ENCODE data around the gene LIPC.

DNA sequence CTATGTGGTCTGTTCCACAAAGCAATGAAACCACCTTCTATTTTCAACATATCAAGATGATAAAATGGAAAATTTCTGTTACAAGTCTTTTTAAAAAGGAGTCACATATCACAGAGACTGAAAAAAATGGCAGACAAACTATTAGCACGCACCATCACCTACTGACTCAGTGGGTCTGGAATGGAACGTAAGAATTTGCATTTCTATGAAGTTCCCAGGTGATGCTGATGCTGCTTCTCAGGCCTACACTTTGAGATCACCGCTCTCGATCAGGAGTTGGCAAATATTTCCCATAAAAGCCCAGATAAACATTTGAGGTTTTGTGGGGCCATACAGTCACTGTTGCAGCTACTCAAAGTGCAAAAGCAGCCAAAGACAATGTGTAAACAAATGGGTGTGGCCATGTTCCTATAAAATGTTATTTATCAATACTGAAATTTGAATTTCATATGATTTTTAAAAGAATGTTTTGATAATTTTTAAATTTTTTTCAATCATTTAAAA is 174.8 kb downstream of the LIPC start:
- TF ChIP-seq, protein P1, sequence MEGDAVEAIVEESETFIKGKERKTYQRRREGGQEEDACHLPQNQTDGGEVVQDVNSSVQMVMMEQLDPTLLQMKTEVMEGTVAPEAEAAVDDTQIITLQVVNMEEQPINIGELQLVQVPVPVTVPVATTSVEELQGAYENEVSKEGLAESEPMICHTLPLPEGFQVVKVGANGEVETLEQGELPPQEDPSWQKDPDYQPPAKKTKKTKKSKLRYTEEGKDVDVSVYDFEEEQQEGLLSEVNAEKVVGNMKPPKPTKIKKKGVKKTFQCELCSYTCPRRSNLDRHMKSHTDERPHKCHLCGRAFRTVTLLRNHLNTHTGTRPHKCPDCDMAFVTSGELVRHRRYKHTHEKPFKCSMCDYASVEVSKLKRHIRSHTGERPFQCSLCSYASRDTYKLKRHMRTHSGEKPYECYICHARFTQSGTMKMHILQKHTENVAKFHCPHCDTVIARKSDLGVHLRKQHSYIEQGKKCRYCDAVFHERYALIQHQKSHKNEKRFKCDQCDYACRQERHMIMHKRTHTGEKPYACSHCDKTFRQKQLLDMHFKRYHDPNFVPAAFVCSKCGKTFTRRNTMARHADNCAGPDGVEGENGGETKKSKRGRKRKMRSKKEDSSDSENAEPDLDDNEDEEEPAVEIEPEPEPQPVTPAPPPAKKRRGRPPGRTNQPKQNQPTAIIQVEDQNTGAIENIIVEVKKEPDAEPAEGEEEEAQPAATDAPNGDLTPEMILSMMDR (IDR thresholded peaks at IDR 0.05), result no peak
- no peak for TF ChIP-seq POLR2A (IDR thresholded peaks at IDR 0.05)

Measured in thyroid gland (tissue), 4 donors.